LNCAP (cell line): ENCODE data around the gene GPC5.

ENCODE experiments used
- CTCF ChIP-seq: fragments of 450-650 bp; IDR thresholded peaks from 2 replicates; pipeline ENCODE4 v1.5.1; 2017; ENCODE audit warnings: mild to moderate bottlenecking

The GPC5 gene

GRCh38 chr13:91400063-91400399 is 1.6 kb downstream of the GPC5 start:
- no peak for TF ChIP-seq CTCF

- TF ChIP-seq CTCF: no peak
These were observed 2.2 kb downstream of the GPC5 start for GRCh38 chr13:91400671-91401070.

- TF ChIP-seq CTCF: no peak
These were observed 3.5 kb downstream of the GPC5 start for GRCh38 chr13:91401920-91402319.

- TF ChIP-seq CTCF: no peak
These were observed 6.8 kb downstream of the GPC5 start for GRCh38 chr13:91405240-91405639.

GRCh38 chr13:91406619-91407018 is 8.2 kb downstream of the GPC5 start:
- peak; percentile 58 for TF ChIP-seq CTCF

GRCh38 chr13:91408971-91409370 is 10.6 kb downstream of the GPC5 start:
- no peak for TF ChIP-seq CTCF

- no peak for TF ChIP-seq CTCF
These were observed 19.4 kb downstream of the GPC5 start for GRCh38 chr13:91417660-91418325.

- no peak for TF ChIP-seq CTCF
These were observed 28.5 kb downstream of the GPC5 start for GRCh38 chr13:91426913-91427312.
